GM18505 (cell line): Measurements from ENCODE around the gene DTHD1.

Source experiments
- ATAC-seq: cut with Tn5 transposase; IDR thresholded peaks from one replicate; pipeline ENCODE4 v1.9.1; 2021; ENCODE audit not compliant: unreplicated experiment
- POLR2A ChIP-seq: IDR thresholded peaks from 4 replicates; pipeline ENCODE4 v1.6.1; 2011; ENCODE audit warnings: borderline replicate concordance; ENCODE audit not compliant: insufficient read depth, insufficient read length; ENCODE audit errors: extremely low read depth

The DTHD1 gene

GRCh38 chr4:36353998-36354397 is 72.6 kb downstream of the DTHD1 start:
- no peak for TF ChIP-seq POLR2A
- no peak for ATAC-seq

DNA sequence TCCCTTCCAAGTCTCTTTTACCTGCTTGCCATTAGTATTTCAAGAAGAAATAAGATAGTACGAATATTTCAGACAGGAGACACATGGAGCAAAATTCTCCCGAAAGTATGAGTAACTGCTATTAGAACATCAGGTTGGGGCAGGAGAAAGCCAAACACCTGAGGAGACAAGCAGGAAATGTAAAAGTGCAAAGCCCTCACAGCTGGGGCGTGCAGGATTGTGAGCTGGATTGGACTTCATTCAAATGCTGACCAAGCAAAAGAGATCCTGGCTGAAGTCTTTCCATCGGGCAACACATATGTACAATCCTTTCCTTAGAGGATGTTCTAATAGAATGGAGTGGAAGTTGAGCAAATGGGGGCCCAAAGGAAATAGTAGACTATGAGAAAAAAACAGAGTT is 76.8 kb downstream of the DTHD1 start:
- no peak for ATAC-seq
- TF ChIP-seq POLR2A = no peak

DNA sequence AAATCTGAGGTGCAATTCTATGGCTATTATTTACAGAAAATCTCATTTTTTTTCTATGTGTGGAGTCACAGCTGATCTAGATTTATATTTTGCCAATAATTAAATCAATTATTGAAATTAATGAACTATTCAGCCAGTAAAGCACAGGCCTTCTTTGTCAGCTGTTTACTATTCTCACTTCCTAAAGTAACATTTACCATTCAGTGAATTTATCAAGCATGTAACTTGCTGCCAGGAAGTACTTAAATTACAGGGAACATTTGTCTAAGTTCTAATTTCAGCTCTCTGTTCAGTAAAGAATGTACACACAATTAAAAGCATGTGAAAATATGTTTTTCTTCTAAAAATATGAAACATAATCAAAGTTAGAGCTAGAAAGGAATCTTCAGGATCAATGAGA is 79.3 kb downstream of the DTHD1 start:
- no peak for ATAC-seq
- TF ChIP-seq POLR2A = no peak

DNA sequence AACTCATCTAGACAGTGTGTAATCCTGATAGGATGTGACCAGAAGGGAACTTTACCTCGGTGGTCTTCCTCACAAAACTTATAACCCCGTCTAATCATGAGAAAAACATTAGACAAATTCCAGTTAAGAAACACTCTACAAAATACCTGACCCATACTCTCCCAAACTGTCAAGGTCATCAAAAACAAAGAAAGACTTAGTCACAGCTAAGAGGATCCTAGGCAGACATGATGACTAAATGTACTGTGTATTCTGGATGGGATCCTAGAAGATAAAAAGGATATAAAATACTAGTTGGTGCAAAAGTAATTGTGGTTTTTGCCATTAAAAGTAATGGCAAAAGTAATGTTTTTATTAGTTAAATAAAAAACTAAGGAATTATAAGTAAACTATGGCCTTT is 81.6 kb downstream of the DTHD1 start:
- ATAC-seq = no peak
- no peak for TF ChIP-seq POLR2A

DNA sequence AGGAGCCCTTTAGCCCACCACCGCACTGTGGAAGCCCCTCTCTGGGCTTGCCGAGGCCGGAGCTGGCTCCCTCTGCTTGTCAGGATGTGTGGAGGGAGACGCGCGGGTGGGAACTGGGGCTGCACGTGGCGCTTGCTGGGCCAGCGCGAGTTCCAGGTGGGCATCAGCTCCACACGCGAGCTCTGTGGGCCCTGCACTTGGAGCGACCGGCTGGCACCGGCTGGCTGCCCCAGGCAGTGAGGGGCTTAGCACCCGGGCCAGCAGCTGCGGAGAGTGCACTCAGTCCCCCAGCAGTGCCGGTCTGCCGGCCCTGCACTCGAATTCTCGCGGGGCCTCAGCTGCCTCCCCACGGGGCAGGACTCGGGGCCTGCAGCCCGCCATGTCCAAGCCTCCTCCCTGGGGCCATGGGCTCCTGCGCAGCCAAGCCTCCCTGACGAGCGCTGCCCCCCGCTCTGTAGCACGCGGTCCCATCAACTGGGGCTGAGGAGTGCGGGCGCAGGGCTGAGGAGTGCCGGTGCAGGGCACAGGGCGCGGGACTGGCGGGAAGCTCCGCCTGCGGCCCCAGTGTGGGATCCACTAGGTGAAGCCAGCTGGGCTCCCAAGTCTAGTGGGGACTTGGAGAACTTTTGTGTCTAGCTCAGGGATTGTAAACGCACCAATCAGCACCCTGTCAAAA is 93.6 kb downstream of the DTHD1 start:
- no peak for TF ChIP-seq POLR2A
- ATAC-seq = no peak

- TF ChIP-seq POLR2A = no peak
- ATAC-seq = peak; percentile 91
Measured at GRCh38 chr4:36385951-36386571, 104.6 kb downstream of the DTHD1 start.

- no peak for TF ChIP-seq POLR2A
- ATAC-seq = no peak
Measured at GRCh38 chr4:36386691-36387090, 105.3 kb downstream of the DTHD1 start.

GRCh38 chr4:36388710-36389109 is 107.3 kb downstream of the DTHD1 start:
- no peak for ATAC-seq
- TF ChIP-seq POLR2A = no peak

DNA sequence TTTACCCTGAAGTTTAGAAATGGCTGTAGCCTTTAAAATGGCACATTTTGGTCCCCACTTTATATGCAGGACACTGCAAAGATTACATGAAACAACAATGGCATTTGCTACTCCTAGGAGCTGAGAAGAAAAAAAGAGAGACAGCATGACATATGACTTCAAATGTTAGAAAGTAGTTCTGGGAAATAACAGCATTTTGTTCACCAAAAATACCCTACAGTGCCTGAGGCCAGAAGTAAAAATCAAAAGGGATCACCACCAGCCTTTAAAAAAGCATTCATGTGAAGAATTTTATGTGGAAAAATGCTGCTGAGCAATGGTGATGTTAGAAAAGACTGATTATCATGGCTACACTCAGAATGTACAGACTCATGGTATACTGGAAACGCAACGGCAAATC is 110.0 kb downstream of the DTHD1 start:
- TF ChIP-seq POLR2A = no peak
- no peak for ATAC-seq

GRCh38 chr4:36392024-36392423 is 110.6 kb downstream of the DTHD1 start:
- ATAC-seq = no peak
- no peak for TF ChIP-seq POLR2A

GRCh38 chr4:36392916-36393315 is 111.5 kb downstream of the DTHD1 start:
- no peak for ATAC-seq
- no peak for TF ChIP-seq POLR2A
